Tibial nerve (tissue), 4 donors: ENCODE results near the gene GBGT1. TPM values are rescaled to one million over a fixed set of nuclear protein-coding genes. Genes with fewer than 3 reads are reported as not detected.
A peak's percentile ranks its signal among the peaks of the same experiment; 100 is the strongest.

Experiments used
- DNase-seq, 2 donors: peaks; one replicate each; pipeline ENCODE4 v3.0.0-alpha.2; 2019; ENCODE audit warnings: low spot score in 2 of 2
- H3K27ac ChIP-seq, 4 donors: fragments of 200-600 bp; sonication (generic) in 3 of 4; one replicate each; pipeline ENCODE4 v1.5.1; 2017 to 2019; ENCODE audit warnings: mild to moderate bottlenecking in 1 of 4
- H3K27me3 ChIP-seq, 2 donors: fragments of 200-600 bp; sonication (generic) in 1 of 2; one replicate each; pipeline versions ENCODE4 v1.5.1 to v1.6.0; 2017 to 2019
- H3K36me3 ChIP-seq, 3 donors: fragments of 200-600 bp; sonication (generic); one replicate each; pipeline ENCODE4 v1.5.1; 2018 to 2019
- H3K4me1 ChIP-seq, 4 donors: fragments of 200-600 bp; sonication (generic) in 3 of 4; one replicate each; pipeline ENCODE4 v1.5.1; 2017 to 2019
- H3K4me3 ChIP-seq, 4 donors: fragments of 200-600 bp; sonication (generic) in 3 of 4; one replicate each; pipeline ENCODE4 v1.5.1; 2017 to 2019; ENCODE audit warnings: mild to moderate bottlenecking in 1 of 4, moderate library complexity in 1 of 4
- H3K9me3 ChIP-seq, 4 donors: fragments of 200-600 bp; sonication (generic) in 3 of 4; one replicate each; pipeline ENCODE4 v1.5.1; 2017 to 2019
- EP300 ChIP-seq, 2 donors: sonication (generic); formaldehyde crosslinking; IDR thresholded peaks; one replicate each; pipeline ENCODE4 v1.6.1; 2017; ENCODE audit warnings: antibody characterized with exemption in 2 of 2, mild to moderate bottlenecking in 1 of 2
- POLR2A ChIP-seq, 2 donors: fragments of 450-650 bp; IDR thresholded peaks; one replicate each; pipeline ENCODE4 v1.6.1; 2017; ENCODE audit warnings: antibody characterized with exemption in 2 of 2, mild to moderate bottlenecking in 2 of 2, moderate library complexity in 2 of 2
- WGBS, 2 donors: methylation state at CpG; one replicate each; pipeline ENCODE4 v1.1.5; 2018; 5-methylcytosine and 5-hydroxymethylcytosine counted together
- total RNA-seq, 4 donors: library from RNA; depleted of rRNA; stranded (reverse); fragments of >200 nt; gene quantifications; one replicate each; pipeline ENCODE4 v1.1.0, GENCODE V29; 2016
- TF ChIP-seq, protein P1 (sequence below), 5 experiments: fragments of 200-600 bp in 3 of 5; fragments of 450-650 bp in 2 of 5; sonication (generic) in 3 of 5; IDR thresholded peaks; one replicate each; pipeline ENCODE4 v1.5.1; 2016 to 2019; ENCODE audit warnings: antibody characterized with exemption in 5 of 5, mild to moderate bottlenecking in 3 of 5, moderate library complexity in 2 of 5

The GBGT1 gene
- total RNA-seq, 4 donors from 2014 or later, result 15.3 to 63.3 (median 36.8) TPM

DNA sequence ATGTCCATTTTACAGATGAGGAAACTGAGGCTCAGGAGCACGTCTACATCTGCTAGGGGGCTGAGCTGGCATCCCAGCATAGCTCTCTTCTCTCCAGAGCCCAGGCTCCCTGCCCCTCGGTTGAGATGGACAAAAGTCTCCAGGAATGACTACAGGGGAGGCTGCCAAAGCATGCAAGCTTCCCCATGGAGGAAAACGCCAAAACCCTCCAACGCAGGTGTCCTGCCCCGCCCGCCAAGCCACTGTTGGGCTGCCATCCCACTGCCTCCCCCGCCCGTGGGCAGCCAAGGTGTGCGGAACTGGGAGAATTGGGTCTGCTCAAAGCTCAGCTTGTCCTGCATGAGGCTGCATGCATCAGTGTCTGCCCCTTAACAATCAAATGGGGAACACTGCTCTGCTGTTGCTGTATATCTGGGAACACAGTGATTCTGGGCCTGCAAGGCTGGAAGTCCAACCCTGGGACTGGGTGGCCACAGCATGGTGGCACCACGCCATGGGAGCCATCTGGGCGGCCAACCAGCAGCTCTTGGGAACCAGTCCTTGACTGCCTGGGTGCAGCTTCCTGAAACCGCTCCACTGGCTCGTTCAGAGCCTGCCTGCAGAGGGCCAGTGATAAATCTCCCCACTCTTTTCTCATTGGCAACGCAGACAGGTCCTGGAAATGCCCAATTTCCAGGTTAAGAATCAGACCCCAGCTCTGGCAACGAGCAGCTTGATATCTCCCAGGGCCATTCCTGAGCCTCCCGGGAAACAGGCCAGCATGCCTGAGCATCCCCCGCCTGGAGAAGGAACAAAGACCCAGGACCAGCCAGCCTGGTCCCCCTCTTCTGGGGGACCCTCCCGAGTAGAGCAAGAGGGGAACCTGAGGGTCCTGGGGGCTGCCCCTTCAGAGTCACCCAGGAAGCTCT lies 46.2 kb downstream of the GBGT1 start:
- Histone ChIP-seq H3K27ac (peak overlapping the region in 1 of 4 donors; percentile 75), H3K4me3 (no peak overlapping the region), H3K4me1 (peaks cover 0 to 96% (median 88%) of the 10 kb centered on the region in 4 donors), H3K9me3 (no peaks in the 10 kb centered on the region), H3K36me3 (no peaks in the 10 kb centered on the region), H3K27me3 (no peaks in the 10 kb centered on the region)
- WGBS, 2 donors, result 70 to 80% methylated on average over 11 to 14 of the region's 18 CpGs
- no peak for DNase-seq
- TF ChIP-seq POLR2A (IDR thresholded peaks at IDR 0.05), result no peak

DNA sequence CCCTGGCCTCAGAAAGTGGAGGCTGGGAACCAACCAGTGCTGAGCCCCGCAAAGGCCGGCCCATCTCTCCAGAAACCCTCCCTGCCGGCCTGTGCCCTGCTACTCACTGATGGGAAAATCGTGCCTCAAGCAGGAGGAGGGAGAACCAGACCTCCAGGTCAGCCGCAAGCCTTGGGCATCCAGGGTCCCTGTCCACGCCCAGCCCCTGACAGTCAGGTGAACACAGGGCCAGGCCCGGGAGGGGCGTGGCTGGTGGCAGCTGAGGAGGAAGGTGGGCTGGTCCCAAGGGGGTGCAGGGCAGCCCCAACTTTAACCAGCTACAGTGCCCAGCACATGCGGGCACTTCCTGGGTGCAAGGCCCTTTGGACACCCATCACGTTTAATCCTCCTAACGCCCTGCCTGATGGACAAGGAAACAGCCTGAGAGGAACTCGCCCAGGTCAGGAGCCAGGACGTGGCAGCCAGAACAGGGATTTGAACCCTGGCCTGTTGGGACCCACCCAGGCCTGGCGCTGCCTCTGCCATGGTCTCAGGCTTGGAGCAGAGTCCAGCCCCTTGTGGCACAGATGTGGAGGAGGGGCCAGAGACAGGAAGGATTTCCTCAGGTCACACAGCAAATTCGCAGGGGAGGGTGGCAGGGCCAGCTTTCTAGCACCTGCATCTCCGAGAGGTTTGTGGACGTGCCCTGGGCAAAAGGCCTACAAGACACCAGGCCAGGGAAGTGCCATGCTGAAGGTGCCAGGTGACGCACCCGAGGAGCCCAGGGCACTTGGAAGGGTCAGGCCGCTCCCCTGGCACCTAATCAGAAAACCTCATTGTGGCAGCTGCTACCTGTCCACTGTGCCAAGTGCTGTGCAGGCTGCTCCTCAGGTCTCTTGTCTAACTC lies 47.1 kb downstream of the GBGT1 start:
- H3K27ac ChIP-seq, result peak overlapping the region in 3 of 4 donors; percentile 75 to 84 (median 84)
- DNase-seq, result no peak
- no peak overlapping the region for H3K4me3 ChIP-seq
- TF ChIP-seq, protein P1, sequence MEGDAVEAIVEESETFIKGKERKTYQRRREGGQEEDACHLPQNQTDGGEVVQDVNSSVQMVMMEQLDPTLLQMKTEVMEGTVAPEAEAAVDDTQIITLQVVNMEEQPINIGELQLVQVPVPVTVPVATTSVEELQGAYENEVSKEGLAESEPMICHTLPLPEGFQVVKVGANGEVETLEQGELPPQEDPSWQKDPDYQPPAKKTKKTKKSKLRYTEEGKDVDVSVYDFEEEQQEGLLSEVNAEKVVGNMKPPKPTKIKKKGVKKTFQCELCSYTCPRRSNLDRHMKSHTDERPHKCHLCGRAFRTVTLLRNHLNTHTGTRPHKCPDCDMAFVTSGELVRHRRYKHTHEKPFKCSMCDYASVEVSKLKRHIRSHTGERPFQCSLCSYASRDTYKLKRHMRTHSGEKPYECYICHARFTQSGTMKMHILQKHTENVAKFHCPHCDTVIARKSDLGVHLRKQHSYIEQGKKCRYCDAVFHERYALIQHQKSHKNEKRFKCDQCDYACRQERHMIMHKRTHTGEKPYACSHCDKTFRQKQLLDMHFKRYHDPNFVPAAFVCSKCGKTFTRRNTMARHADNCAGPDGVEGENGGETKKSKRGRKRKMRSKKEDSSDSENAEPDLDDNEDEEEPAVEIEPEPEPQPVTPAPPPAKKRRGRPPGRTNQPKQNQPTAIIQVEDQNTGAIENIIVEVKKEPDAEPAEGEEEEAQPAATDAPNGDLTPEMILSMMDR (IDR thresholded peaks at IDR 0.05), result no peak
- TF ChIP-seq EP300 (IDR thresholded peaks at IDR 0.05) (no peak), POLR2A (IDR thresholded peaks at IDR 0.05) (no peak)
- H3K4me1 ChIP-seq, result peaks cover 0 to 96% (median 87%) of the 10 kb centered on the region in 4 donors
- H3K36me3 ChIP-seq, result peaks cover 0 to 7% (median 0%) of the 10 kb centered on the region in 3 donors
- 89% methylated on average over 15 to 20 of the region's 20 CpGs for WGBS, 2 donors
- no peaks in the 10 kb centered on the region for H3K9me3 ChIP-seq
- H3K27me3 ChIP-seq, result no peaks in the 10 kb centered on the region

DNA sequence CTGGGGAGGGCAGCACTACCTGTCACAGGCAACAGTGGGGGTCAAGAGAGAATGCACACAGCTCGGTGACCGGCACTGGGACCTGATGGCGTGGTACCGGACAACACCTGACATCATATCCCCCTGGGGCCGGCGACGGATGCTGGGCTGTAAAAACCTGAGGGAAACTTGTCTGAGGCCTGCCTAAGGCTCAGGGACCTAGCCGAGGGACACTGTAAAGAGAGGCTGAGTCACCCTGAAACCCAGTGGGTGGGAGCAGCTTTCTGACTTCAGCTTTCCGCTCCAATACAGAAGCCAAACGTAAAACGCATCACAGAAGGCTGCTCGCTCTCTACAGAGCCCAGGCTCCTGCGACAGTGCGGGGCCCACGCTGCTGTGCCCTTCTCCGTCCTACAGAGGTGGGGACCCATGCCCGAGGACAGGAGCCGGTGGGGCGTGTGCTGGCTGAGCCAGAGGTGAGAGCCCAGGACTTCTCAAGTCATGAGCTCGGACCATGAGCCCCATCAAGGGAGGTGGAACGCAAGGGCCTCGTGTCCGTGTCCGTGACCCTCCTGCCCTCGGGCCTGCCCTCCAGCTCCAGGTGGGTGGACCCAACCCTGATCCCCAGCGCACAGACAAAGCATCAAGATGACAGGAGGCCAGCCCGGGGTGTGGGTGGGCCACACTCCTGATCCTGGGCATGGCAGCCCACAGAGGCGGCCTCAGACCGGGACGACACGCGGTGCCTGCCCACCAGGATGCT lies 47.9 kb downstream of the GBGT1 start:
- Histone ChIP-seq H3K4me3 (no peak overlapping the region), H3K4me1 (peaks cover 0 to 94% (median 85%) of the 10 kb centered on the region in 4 donors), H3K9me3 (no peaks in the 10 kb centered on the region), H3K27ac (peak overlapping the region in 3 of 4 donors; percentile 75 to 84 (median 84)), H3K27me3 (no peaks in the 10 kb centered on the region), H3K36me3 (peaks cover 0 to 15% (median 0%) of the 10 kb centered on the region in 3 donors)
- WGBS, 2 donors, result 77 to 86% methylated on average over 26 to 30 of the region's 32 CpGs
- TF ChIP-seq EP300 (IDR thresholded peaks at IDR 0.05), result no peak
- no peak for TF ChIP-seq POLR2A (IDR thresholded peaks at IDR 0.05)
- TF ChIP-seq, protein P1 (IDR thresholded peaks at IDR 0.05), result no peak
- DNase-seq, result no peak

DNA sequence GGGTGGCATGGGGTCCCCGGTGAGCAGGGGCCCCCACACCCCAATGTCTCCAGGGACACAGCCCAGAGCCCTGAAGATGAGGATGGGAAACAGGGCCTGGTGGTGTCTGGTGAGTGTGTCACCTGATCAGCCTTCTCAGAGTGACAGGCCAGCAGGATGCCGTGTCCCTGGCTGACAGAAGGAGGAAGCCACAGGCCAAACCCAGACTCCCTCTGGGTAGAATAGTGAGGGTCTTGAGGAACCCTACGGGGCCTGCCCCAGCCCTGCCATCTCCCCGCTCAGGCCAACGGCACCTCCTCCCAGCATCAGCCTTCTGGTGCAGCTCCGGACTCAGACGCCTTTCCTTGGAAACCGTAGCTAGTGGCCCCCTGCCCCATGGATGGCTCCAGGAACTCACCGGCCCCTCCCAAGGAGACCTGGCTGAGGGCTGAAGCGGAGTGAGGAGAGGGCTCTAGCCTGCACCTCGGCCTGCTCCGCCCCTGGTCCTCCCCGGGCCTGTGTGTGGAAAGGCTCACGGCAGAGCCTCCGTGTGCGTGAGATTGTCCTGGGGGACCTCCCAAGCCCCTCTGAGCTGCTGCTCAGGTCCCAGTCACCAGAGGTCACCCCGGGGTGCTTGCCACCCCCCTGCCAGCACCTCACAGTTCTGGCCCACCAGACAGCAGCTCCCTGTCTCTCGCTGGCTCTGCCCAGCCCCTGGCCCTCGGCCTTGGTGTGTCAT lies 48.7 kb downstream of the GBGT1 start:
- no peak for TF ChIP-seq EP300 (IDR thresholded peaks at IDR 0.05)
- TF ChIP-seq POLR2A (IDR thresholded peaks at IDR 0.05), result no peak
- TF ChIP-seq, protein P1 (IDR thresholded peaks at IDR 0.05), result no peak
- Histone ChIP-seq H3K36me3 (peaks cover 0 to 23% (median 1%) of the 10 kb centered on the region in 3 donors), H3K27me3 (no peaks in the 10 kb centered on the region), H3K27ac (peak overlapping the region; percentile 46 to 84 (median 80)), H3K4me1 (peaks cover 0 to 86% (median 79%) of the 10 kb centered on the region in 4 donors), H3K4me3 (no peak overlapping the region), H3K9me3 (no peaks in the 10 kb centered on the region)
- no peak for DNase-seq
- 91 to 93% methylated on average over 15 to 16 of the region's 19 CpGs for WGBS, 2 donors
